GM12878 (cell line): ENCODE data around the gene KCNK13. TPM values are rescaled to one million over a fixed set of nuclear protein-coding genes. Genes with fewer than 3 reads are reported as not detected.

Experiments used
- ATAC-seq: fragments of 200-7000 bp; cut with Tn5 transposase; 3 replicates; pipeline ENCODE4 v1.9.1; 2020; ENCODE audit warnings: mild to moderate bottlenecking, moderate library complexity
- BruUV-seq: library from RNA; stranded (reverse); fragments of 400-500 nt; replicated peaks from 2 replicates; lab custom pipeline; 2021; lab: Mats Ljungman, UMichigan
- CTCF ChIA-PET: fragments of 300-600 bp; sonication (Branson Sonifier 250); formaldehyde crosslinking; extraction: SDS; loops from one replicate; lab custom pipeline; 2021; ENCODE audit warnings: inconsistent platforms; lab: Yijun Ruan, JAX
- POLR2A ChIA-PET: fragments of 350-600 bp; formaldehyde crosslinking; extraction: SDS; loops from one replicate; lab custom pipeline; 2021; ENCODE audit warnings: inconsistent platforms; lab: Charles Lee
- RAD21 ChIA-PET: fragments of 300-600 bp; sonication (Branson Sonifier 250); formaldehyde crosslinking; loops from one replicate; lab custom pipeline; 2023; ENCODE audit warnings: antibody characterized with exemption; ENCODE audit not compliant: unreplicated experiment; lab: Charles Lee
- SMC1A ChIA-PET: fragments of 300-600 bp; sonication (Branson Sonifier 250); formaldehyde crosslinking; loops from one replicate; lab custom pipeline; 2023; ENCODE audit not compliant: unreplicated experiment, uncharacterized antibody; lab: Charles Lee
- DNase-seq: peaks from one replicate; pipeline ENCODE4 v3.0.0-alpha.2; 2011; ENCODE audit warnings: low read depth, low spot score
- FAIRE-seq: peaks from 3 replicates; lab custom pipeline; 2011; peaks lifted over from hg19 to GRCh38; lab: Jason Lieb, UNC
- H2AFZ ChIP-seq: 2 replicates; pipeline ENCODE4 v1.6.0; 2011; ENCODE audit warnings: low read depth, low read length, control low read depth; ENCODE audit not compliant: control insufficient read depth
- H3K27ac ChIP-seq: 2 replicates; pipeline ENCODE4 v1.5.1; 2011; ENCODE audit warnings: control low read depth; ENCODE audit not compliant: control insufficient read depth, insufficient read depth
- H3K27me3 ChIP-seq, 2 experiments: replicated peaks in 1 of 2; 2 replicates each; pipeline versions ENCODE4 v1.6.0 to v1.6.1; 2011; ENCODE audit warnings: low read length in 1 of 2; ENCODE audit not compliant: control insufficient read depth in 2 of 2, insufficient read depth in 2 of 2
- H3K36me3 ChIP-seq, 2 experiments: 2 replicates each; pipeline ENCODE4 v1.5.1; 2011; ENCODE audit warnings: low read length in 1 of 2; ENCODE audit not compliant: control insufficient read depth in 2 of 2, insufficient read depth in 2 of 2
- H3K4me1 ChIP-seq: 2 replicates; pipeline ENCODE4 v1.6.1; 2011; ENCODE audit warnings: mild to moderate bottlenecking, low read length, moderate library complexity, mixed read lengths; ENCODE audit not compliant: control insufficient read depth, insufficient read depth
- H3K4me2 ChIP-seq: 2 replicates; pipeline ENCODE4 v1.6.0; 2011; ENCODE audit warnings: control low read depth; ENCODE audit not compliant: control insufficient read depth, insufficient read depth
- H3K4me3 ChIP-seq: fragments of 200-600 bp; sonication (generic); 2 replicates; pipeline ENCODE4 v1.5.1; 2016
- H3K79me2 ChIP-seq: 2 replicates; pipeline ENCODE4 v1.6.0; 2011; ENCODE audit warnings: low read length; ENCODE audit not compliant: control insufficient read depth, insufficient read depth
- H3K9ac ChIP-seq: 2 replicates; pipeline ENCODE4 v1.8.0; 2011; ENCODE audit warnings: low read length, control low read depth, mixed read lengths; ENCODE audit not compliant: control insufficient read depth, insufficient read depth
- H3K9me3 ChIP-seq: replicated peaks from 3 replicates; pipeline ENCODE4 v1.5.1; 2011; ENCODE audit warnings: mild to moderate bottlenecking, low read length; ENCODE audit not compliant: control insufficient read depth, insufficient read depth
- H4K20me1 ChIP-seq: 2 replicates; pipeline ENCODE4 v1.6.0; 2011; ENCODE audit not compliant: control insufficient read depth, insufficient read depth
- BHLHE40 ChIP-seq, 2 experiments: fragments of 450-650 bp in 1 of 2; IDR thresholded peaks; 2 replicates each; pipeline ENCODE4 v1.6.1; 2011 to 2017; ENCODE audit warnings: low read depth in 2 of 2, borderline replicate concordance in 1 of 2, improper control_type of control experiment in 1 of 2, low read length in 1 of 2, mild to moderate bottlenecking in 1 of 2
- EZH2 ChIP-seq: IDR thresholded peaks from 2 replicates; pipeline ENCODE4 v1.6.1; 2012; ENCODE audit warnings: low read depth, mild to moderate bottlenecking, control low read depth, inconsistent platforms, low read length, borderline replicate concordance; ENCODE audit not compliant: control insufficient read depth
- FOXK2 ChIP-seq: fragments of 450-650 bp; IDR thresholded peaks from 2 replicates; pipeline ENCODE4 v1.6.1; 2017; ENCODE audit warnings: mild to moderate bottlenecking, moderate library complexity
- HDAC6 ChIP-seq: fragments of 200-600 bp; sonication (generic); IDR thresholded peaks from one replicate; pipeline ENCODE4 v1.8.0; 2017; ENCODE audit warnings: antibody characterized with exemption; ENCODE audit not compliant: unreplicated experiment
- IKZF2 ChIP-seq, 2 experiments: fragments of 450-650 bp; IDR thresholded peaks; 2 replicates each; pipeline ENCODE4 v1.6.1; 2017; ENCODE audit warnings: mild to moderate bottlenecking in 2 of 2, moderate library complexity in 2 of 2
- MXI1 ChIP-seq: fragments of 150-350 bp; IDR thresholded peaks from 2 replicates; pipeline ENCODE4 v1.6.1; 2011; ENCODE audit warnings: low read depth, mild to moderate bottlenecking, inconsistent platforms, low read length, improper control_type of control experiment
- NFYA ChIP-seq: IDR thresholded peaks from 2 replicates; pipeline ENCODE4 v1.6.1; 2011; ENCODE audit warnings: low read depth, mild to moderate bottlenecking, low read length, improper control_type of control experiment, borderline replicate concordance
- RAD21 ChIP-seq: IDR thresholded peaks from 2 replicates; pipeline ENCODE4 v1.6.1; 2011; ENCODE audit warnings: mild to moderate bottlenecking, low read depth, low read length, moderate library complexity; ENCODE audit not compliant: insufficient read depth
- RBBP5 ChIP-seq: fragments of 200-600 bp; sonication (generic); conservative IDR thresholded peaks from 2 replicates; pipeline ENCODE4 v1.6.1; 2016
- SMC3 ChIP-seq: IDR thresholded peaks from 2 replicates; pipeline ENCODE4 v1.6.1; 2011; ENCODE audit warnings: low read length, improper control_type of control experiment, borderline replicate concordance
- TAF1 ChIP-seq: IDR thresholded peaks from 2 replicates; pipeline ENCODE4 v1.6.1; 2011; ENCODE audit warnings: mild to moderate bottlenecking, low read depth, low read length, borderline replicate concordance
- TCF7 ChIP-seq: IDR thresholded peaks from 2 replicates; pipeline ENCODE4 v1.6.1; 2014; ENCODE audit warnings: antibody characterized with exemption, borderline replicate concordance
- YBX1 ChIP-seq: fragments of 450-650 bp; IDR thresholded peaks from 2 replicates; pipeline ENCODE4 v1.6.1; 2016; ENCODE audit warnings: antibody characterized with exemption
- ZNF24 ChIP-seq: fragments of 450-650 bp; IDR thresholded peaks from 2 replicates; pipeline ENCODE4 v1.6.1; 2017; ENCODE audit warnings: antibody characterized with exemption, mild to moderate bottlenecking
- WGBS: methylation state at CpG from one replicate; pipeline ENCODE4 v1.1.6; 2016; ENCODE audit warnings: low lambda C conversion rate; ENCODE audit not compliant: insufficient replicate concordance, insufficient coverage; ENCODE audit errors: missing lambda C conversion rate; 5-methylcytosine and 5-hydroxymethylcytosine counted together
- in situ Hi-C: fragments of 300-500 bp; cut with MboI; formaldehyde crosslinking; loops from 9 replicates; pipeline ENCODE4 v1.14.3; 2018; ENCODE audit warnings: mixed read lengths
- intact Hi-C: fragments of 100-400 bp; cut with micrococcal nuclease; formaldehyde crosslinking; loops from one replicate; pipeline ENCODE4 v1.14.2; 2022; ENCODE audit not compliant: unreplicated experiment
- polyA plus RNA-seq, 11 experiments: library from polyadenylated mRNA; depleted of rRNA in 4 of 11; unstranded in 6 of 11; stranded (reverse) in 5 of 11; fragments of >200 nt; fragmentation: Nextera tagmentation in 4 of 11; fragmentation: Illumina TruSeq in 1 of 11; extraction: Ambion mirVana in 4 of 11; extraction: Trizol in 1 of 11; gene quantifications; 1 replicate in 1 of 11; 2 replicates in 10 of 11; pipeline versions ENCODE4 v1.2.1 to v1.2.3, GENCODE V29; 2011 to 2016; ENCODE audit warnings: inconsistent platforms in 2 of 11, missing spikeins in 2 of 11, low read depth in 1 of 11
- total RNA-seq, 4 experiments: library from RNA; depleted of rRNA in 3 of 4; stranded (reverse); fragments of >200 nt in 3 of 4; fragmentation: Illumina TruSeq in 1 of 4; extraction: Trizol in 1 of 4; gene quantifications; 2 replicates each; pipeline versions ENCODE4 v1.2.1 to v1.2.3, GENCODE V29; 2013 to 2021
- TF ChIP-seq, protein P1 (sequence below), 3 experiments: IDR thresholded peaks in 2 of 3; conservative IDR thresholded peaks in 1 of 3; 2 replicates each; pipeline ENCODE4 v1.5.1; 2011; ENCODE audit warnings: low read depth in 3 of 3, low read length in 3 of 3, mild to moderate bottlenecking in 3 of 3, control low read depth in 2 of 3, moderate library complexity in 2 of 3, inconsistent platforms in 1 of 3, mixed read lengths in 1 of 3; ENCODE audit not compliant: control insufficient read depth in 2 of 3, insufficient read depth in 1 of 3; ENCODE audit errors: extremely low read depth in 1 of 3

KCNK13 gene
- total and polyA plus RNA-seq, 10 of the 15 experiments (the other 5 are each of a cell fraction or from before 2014, with no cell fraction given): not detected

DNA sequence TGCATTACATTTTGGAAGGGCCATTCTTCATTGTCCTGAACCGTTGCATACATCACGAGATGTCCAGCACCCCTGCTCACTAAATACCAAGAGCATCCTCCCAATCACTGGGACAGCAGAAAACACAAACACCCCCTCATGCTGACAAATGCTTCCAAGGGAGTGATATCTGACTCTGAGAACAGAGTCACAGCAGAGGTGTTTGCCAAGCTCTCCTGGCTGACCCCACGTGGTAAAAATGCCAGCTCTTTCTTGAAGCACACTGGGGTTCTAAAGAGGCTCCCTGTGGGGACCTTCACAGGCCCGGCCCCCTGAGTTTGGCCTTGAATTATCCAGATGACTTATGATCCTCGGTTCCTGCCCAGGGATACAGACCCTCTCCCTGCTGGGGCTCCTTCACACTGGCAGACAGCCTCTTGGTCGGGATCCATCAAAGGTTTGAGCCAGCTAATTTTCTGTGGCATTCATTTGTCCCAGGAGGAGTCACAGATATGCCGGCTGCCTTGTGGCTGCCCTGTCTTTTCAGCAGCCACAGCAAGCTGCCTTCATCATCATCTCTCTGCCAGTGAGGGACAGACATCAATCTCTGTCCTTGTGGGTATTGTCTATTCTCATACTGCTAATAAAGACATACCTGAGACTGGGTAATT, 151.4 kb downstream of the KCNK13 start:
- H3K9ac ChIP-seq: no peak overlapping the region
- 29% methylated on average over 7 of the region's 7 CpGs for WGBS
- FAIRE-seq: no peak
- H3K4me3 ChIP-seq: no peak overlapping the region
- no peaks in the 10 kb centered on the region for H3K79me2 ChIP-seq
- intact Hi-C loops: no loop called here
- no peak for ATAC-seq
- H3K4me1 ChIP-seq: no peaks in the 10 kb centered on the region
- POLR2A ChIA-PET: no interaction called here
- H3K36me3 ChIP-seq: no peaks in the 10 kb centered on the region
- RAD21 ChIA-PET: no interaction called here
- CTCF ChIA-PET: no interaction called here
- in situ Hi-C loops: no loop called here
- no peak overlapping the region for H2AFZ ChIP-seq
- no peak for TF ChIP-seq TCF7
- no peak for TF ChIP-seq YBX1
- no peak for TF ChIP-seq FOXK2
- TF ChIP-seq SMC3: no peak
- TF ChIP-seq HDAC6: no peak
- TF ChIP-seq TAF1: no peak
- TF ChIP-seq BHLHE40 (IDR thresholded peaks at IDR 0.05; ENCODE audit: borderline replicate concordance in 1 of 2, low read depth in 2 of 2, low read length in 1 of 2): no peak
- TF ChIP-seq, protein P1, sequence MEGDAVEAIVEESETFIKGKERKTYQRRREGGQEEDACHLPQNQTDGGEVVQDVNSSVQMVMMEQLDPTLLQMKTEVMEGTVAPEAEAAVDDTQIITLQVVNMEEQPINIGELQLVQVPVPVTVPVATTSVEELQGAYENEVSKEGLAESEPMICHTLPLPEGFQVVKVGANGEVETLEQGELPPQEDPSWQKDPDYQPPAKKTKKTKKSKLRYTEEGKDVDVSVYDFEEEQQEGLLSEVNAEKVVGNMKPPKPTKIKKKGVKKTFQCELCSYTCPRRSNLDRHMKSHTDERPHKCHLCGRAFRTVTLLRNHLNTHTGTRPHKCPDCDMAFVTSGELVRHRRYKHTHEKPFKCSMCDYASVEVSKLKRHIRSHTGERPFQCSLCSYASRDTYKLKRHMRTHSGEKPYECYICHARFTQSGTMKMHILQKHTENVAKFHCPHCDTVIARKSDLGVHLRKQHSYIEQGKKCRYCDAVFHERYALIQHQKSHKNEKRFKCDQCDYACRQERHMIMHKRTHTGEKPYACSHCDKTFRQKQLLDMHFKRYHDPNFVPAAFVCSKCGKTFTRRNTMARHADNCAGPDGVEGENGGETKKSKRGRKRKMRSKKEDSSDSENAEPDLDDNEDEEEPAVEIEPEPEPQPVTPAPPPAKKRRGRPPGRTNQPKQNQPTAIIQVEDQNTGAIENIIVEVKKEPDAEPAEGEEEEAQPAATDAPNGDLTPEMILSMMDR (IDR thresholded peaks at IDR 0.05 in 2 of 3, conservative IDR thresholded peaks at IDR 0.05 in 1 of 3; ENCODE audit: control insufficient read depth in 2 of 3, extremely low read depth in 1 of 3, insufficient read depth in 1 of 3, low read depth in 3 of 3, low read length in 3 of 3): no peak
- no peak for TF ChIP-seq ZNF24
- TF ChIP-seq RBBP5: no peak
- TF ChIP-seq EZH2: no peak
- no peak for TF ChIP-seq MXI1
- TF ChIP-seq RAD21: no peak
- TF ChIP-seq IKZF2 (IDR thresholded peaks at IDR 0.05): no peak
- TF ChIP-seq NFYA: no peak
- H4K20me1 ChIP-seq: no peaks in the 10 kb centered on the region
- no TSS peak for BruUV-seq
- no peaks in the 10 kb centered on the region; the same call in 2 of the 3 replicates for H3K9me3 ChIP-seq
- H3K27me3 ChIP-seq: no peaks in the 10 kb centered on the region
- no peak for DNase-seq
- SMC1A ChIA-PET: no interaction called here
- H3K4me2 ChIP-seq: no peak overlapping the region
- H3K27ac ChIP-seq: no peak overlapping the region
